Measurements from ENCODE around the gene PHF12.

Gene PHF12

DNA sequence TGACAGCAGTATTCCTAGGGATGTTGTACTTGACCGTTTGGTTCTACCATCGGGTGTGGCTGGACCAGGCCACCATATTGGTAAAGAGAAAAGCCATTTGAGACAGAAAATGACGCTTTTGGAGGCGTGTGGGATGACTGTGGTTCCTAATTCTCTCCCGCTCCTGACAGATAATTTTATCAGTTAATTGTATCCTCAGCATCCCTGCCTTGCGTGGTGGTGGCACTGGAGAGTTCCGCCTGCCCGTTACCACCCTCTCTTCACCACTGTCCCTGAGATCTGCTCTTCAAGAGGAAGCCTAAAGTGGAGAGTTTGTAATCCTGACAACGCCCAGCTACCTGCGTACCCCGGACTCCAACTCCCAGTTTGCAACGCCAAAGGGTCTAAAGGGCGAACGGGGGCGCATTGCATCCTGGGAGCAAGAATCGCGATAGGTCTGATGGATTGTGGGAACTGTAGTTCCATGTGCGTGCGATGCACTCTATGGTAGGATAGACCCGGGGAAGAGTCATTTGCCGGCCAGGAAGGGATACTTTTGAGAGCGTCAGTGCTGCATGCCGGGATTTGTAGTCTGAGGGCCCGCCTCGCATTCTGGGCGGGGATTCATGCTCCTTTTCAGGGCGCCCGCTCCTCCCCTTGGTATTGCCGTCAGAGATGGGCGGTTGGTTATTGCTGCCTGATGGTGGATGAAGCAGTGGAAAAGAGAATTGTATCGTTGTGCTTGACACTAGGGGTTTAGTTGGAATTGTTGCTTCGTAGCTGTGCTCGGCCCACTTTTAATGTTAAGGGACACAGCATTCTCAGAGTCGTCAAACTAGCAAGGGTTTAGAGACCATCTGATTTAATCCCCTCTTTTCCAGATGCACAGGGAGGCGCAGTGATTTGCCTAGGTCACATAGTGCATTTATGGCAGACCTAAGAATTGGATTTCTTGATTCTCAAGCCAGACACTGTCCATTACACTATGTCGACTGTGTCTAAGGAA is 965 bp upstream of the PHF12 start:
- ChIA-PET CTCF (interaction anchor here (0.7 to 3.7 kb wide), 17 partner anchors 12 to 233 kb away, joined by 3 to 50 read pairs (median 5); partner anchors contain the start of genes NEK8 and RPL23A), POLR2A (interaction anchor here (0.6 to 3.5 kb wide), 46 partner anchors 10 to 617 kb away, joined by 3 to 61 read pairs (median 4); partner anchors contain the start of genes BLTP2, FAM222B, FLOT2 and IFT20)

DNA sequence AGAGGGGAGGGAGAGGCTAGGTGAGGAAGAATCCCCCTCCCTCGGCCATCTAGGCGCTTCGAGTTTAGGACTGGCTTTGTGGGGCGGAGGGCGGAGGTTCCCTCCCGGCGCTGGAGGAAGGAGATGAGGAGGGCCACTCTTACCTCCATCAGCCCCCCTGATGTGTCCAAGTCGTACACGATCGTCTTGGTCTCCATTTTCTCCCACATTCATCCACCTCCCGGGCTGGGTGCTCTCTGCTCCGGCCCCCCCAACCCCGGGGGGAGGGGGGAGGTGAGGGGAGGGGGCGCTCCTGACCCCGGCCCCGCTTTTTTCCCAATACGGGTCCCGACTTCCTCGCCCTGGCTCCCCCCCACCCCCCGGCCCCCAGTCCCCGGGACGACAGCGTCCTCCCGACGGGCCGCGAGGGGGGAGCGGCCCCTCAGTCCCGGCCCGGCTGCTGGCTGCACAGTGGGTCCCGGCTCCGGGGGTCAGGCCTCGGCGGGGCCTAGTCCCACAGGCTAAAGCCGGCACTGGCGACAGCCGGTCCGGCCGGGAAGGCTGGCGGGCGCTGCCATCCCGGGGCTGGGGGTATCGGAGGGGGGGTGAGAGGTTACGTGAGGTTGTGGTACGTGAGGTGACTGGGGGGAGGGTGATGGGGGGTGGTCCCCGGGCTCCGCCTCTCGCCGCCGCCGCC is 428 bp downstream of the PHF12 start:
- no peak for DNase-seq (ENCODE audit: extremely low spot score)
- TF ChIP-seq ZNF384 (IDR thresholded peaks at IDR 0.05) (no peak), CTBP1 (IDR thresholded peaks at IDR 0.05; ENCODE audit: borderline replicate concordance) (no peak), ARNT (IDR thresholded peaks at IDR 0.05) (no peak), SUZ12 (IDR thresholded peaks at IDR 0.05) (no peak), LEF1 (IDR thresholded peaks at IDR 0.05; ENCODE audit: borderline replicate concordance) (no peak), BHLHE40 (IDR thresholded peaks at IDR 0.05; ENCODE audit: borderline replicate concordance) (no peak), HDGF (IDR thresholded peaks at IDR 0.05; ENCODE audit: borderline replicate concordance) (no peak), TARDBP (IDR thresholded peaks at IDR 0.05) (no peak), NFRKB (IDR thresholded peaks at IDR 0.05) (no peak), SP1 (IDR thresholded peaks at IDR 0.05) (no peak), ELF4 (IDR thresholded peaks at IDR 0.05) (no peak), FOXM1 (IDR thresholded peaks at IDR 0.05; ENCODE audit: borderline replicate concordance) (no peak)
- TF ChIP-seq, protein P1, sequence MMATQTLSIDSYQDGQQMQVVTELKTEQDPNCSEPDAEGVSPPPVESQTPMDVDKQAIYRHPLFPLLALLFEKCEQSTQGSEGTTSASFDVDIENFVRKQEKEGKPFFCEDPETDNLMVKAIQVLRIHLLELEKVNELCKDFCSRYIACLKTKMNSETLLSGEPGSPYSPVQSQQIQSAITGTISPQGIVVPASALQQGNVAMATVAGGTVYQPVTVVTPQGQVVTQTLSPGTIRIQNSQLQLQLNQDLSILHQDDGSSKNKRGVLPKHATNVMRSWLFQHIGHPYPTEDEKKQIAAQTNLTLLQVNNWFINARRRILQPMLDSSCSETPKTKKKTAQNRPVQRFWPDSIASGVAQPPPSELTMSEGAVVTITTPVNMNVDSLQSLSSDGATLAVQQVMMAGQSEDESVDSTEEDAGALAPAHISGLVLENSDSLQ (IDR thresholded peaks at IDR 0.05) = no peak
- ChIA-PET CTCF (interaction anchor here (0.9 to 3.7 kb wide), 8 partner anchors 13 to 223 kb away, joined by 3 to 50 read pairs (median 6); partner anchors contain the start of gene NEK8), POLR2A (interaction anchor here (0.6 to 3.5 kb wide), 42 partner anchors 8 to 306 kb away, joined by 3 to 61 read pairs (median 5); partner anchors contain the start of genes BLTP2, DHRS13, FAM222B and FLOT2)

More for the DNA sequence above, 965 bp upstream of the PHF12 start:
- TF ChIP-seq ARNT (IDR thresholded peaks at IDR 0.05) (no peak), FOXA1 (IDR thresholded peaks at IDR 0.05) (no peak), CTBP1 (IDR thresholded peaks at IDR 0.05; ENCODE audit: borderline replicate concordance) (no peak), ZNF384 (IDR thresholded peaks at IDR 0.05) (no peak), FOXM1 (IDR thresholded peaks at IDR 0.05; ENCODE audit: borderline replicate concordance) (no peak), ELF4 (IDR thresholded peaks at IDR 0.05) (peak; percentile 91), FOXK2 (IDR thresholded peaks at IDR 0.05) (no peak), NFRKB (IDR thresholded peaks at IDR 0.05) (no peak; the same call in 1 of the 2 replicates), SUZ12 (IDR thresholded peaks at IDR 0.05) (no peak; the same call in 1 of the 2 replicates), HDGF (IDR thresholded peaks at IDR 0.05; ENCODE audit: borderline replicate concordance) (peak; percentile 22; the same call in 1 of the 2 replicates), SP1 (IDR thresholded peaks at IDR 0.05) (no peak), LEF1 (IDR thresholded peaks at IDR 0.05; ENCODE audit: borderline replicate concordance) (no peak), TARDBP (IDR thresholded peaks at IDR 0.05) (no peak), L3MBTL2 (conservative IDR thresholded peaks at IDR 0.05) (peak; percentile 58; the same call in 1 of the 2 replicates), BHLHE40 (IDR thresholded peaks at IDR 0.05; ENCODE audit: borderline replicate concordance) (no peak)
- TF ChIP-seq, protein P1 (IDR thresholded peaks at IDR 0.05) = no peak
- DNase-seq (ENCODE audit: extremely low spot score) = peak; percentile 82

DNA sequence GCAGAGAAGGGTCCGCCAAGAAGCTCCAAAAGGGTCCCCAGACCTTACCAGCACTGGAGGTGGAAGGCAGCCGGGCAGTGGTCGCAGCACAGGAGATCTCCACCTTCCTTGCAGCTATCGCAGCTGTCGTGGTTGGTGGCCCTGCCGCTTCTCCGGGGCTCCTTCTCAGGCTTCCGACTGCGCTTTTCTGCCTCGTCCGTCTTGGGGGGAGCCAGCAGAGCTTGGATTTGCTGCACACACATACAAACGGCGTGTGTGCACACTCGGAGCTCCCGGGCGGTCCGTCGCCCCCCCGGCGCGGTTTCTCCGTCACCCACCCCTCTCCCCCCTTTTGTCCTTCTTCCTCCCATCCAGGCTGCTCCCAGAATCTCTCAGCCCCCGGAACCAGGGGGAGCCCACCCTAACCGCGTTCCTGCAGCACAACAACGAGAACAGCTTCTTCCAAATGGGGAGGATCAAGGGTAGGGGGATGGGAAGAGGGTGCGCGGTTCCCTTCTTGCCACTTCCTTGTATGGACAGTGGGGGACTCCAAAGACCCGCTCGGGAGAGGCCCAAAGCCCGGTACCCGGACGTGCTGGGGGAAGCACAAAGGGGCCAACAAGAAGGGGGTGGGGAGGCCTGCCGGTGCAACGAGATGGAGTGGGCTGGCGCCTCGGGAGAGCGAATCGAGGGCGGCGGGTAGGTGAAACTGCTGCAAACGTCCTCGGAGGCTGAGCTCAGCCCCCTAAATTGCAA is 1.1 kb downstream of the PHF12 start:
- no peak for TF ChIP-seq NFRKB (IDR thresholded peaks at IDR 0.05)
- no peak for TF ChIP-seq ELF4 (IDR thresholded peaks at IDR 0.05)
- no peak for TF ChIP-seq SP1 (IDR thresholded peaks at IDR 0.05)
- TF ChIP-seq, protein P1 (IDR thresholded peaks at IDR 0.05) = no peak
- no peak for TF ChIP-seq BHLHE40 (IDR thresholded peaks at IDR 0.05; ENCODE audit: borderline replicate concordance)
- TF ChIP-seq CTBP1 (IDR thresholded peaks at IDR 0.05; ENCODE audit: borderline replicate concordance) = no peak
- TF ChIP-seq FOXA1 (IDR thresholded peaks at IDR 0.05) = no peak
- no peak for TF ChIP-seq ARNT (IDR thresholded peaks at IDR 0.05)
- no peak for TF ChIP-seq FOXK2 (IDR thresholded peaks at IDR 0.05)
- no peak for TF ChIP-seq FOXM1 (IDR thresholded peaks at IDR 0.05; ENCODE audit: borderline replicate concordance)
- no peak for TF ChIP-seq LEF1 (IDR thresholded peaks at IDR 0.05; ENCODE audit: borderline replicate concordance)
- TF ChIP-seq SUZ12 (IDR thresholded peaks at IDR 0.05) = no peak
- TF ChIP-seq L3MBTL2 (conservative IDR thresholded peaks at IDR 0.05) = no peak
- TF ChIP-seq ZNF384 (IDR thresholded peaks at IDR 0.05) = no peak
- ChIA-PET CTCF (interaction anchor here (0.9 to 1.6 kb wide), 8 partner anchors 13 to 303 kb away, joined by 3 to 8 read pairs (median 3); no protein-coding TSS in a partner anchor), POLR2A (interaction anchor here (0.9 to 3.5 kb wide), 20 partner anchors 9 to 641 kb away, joined by 3 to 22 read pairs (median 5); partner anchors contain the start of genes BLTP2, DHRS13, FAM222B and FLOT2)
- DNase-seq (ENCODE audit: extremely low spot score) = no peak
